Activated CD8-positive, alpha-beta memory T cell treated with anti-CD3 and anti-CD28 coated beads, Interleukin-2, amount 50 U/mL, for 24 hours (primary cell): ENCODE measurements around the gene NKX6-2.
"Not testable (repeated sequence)": the region's sequence is repeated elsewhere in the genome, so short reads cannot be mapped to it uniquely, and the experiment has no call there.

ENCODE experiments used
- DNase-seq: peaks from one replicate; pipeline ENCODE4 v3.0.0-alpha.2; 2020; ENCODE audit errors: extremely low read depth

The NKX6-2 gene

DNA sequence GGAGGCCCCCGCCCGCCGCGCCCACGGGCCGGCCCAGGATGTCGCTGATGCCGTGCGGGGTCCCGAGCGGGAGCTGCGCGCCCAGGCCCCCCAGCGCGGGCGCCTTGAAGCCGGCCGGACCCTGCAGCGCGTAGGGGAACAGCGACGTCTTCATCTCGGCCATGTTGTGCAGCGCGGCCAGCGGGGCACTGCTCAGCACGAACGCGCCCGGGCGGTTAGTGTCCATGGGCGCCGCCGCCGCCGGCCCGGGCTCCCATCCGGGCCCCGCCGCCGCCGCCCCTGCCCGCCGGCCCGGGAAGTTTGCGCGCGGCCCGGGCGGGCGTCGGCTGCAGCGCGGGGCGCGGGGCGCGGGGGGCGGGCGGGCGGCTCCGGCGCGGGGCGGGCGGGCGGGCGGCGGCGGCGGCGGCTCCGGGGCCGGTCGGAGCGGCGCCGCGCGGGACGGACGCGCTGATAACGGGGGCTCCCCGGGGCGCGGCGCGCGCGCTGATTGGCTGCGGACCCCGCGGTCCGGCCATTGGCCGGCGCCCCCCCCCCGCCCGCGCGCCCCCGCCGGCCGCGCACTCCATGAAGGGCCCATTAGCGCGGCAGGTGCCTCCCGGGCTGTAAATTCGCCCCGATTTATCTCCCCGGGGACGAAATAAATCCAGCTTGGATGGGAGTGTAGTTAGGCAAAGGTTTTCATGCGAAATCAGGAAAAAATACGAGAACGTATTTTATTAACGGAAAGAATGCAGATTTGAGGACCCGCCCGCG is at the start of gene NKX6-2:
Gene NKX6-2 (minus strand): TSS at position 425 of the 753 bp plus-strand sequence. CDS start 199 bp downstream, at position 226.
- no peak for DNase-seq

DNA sequence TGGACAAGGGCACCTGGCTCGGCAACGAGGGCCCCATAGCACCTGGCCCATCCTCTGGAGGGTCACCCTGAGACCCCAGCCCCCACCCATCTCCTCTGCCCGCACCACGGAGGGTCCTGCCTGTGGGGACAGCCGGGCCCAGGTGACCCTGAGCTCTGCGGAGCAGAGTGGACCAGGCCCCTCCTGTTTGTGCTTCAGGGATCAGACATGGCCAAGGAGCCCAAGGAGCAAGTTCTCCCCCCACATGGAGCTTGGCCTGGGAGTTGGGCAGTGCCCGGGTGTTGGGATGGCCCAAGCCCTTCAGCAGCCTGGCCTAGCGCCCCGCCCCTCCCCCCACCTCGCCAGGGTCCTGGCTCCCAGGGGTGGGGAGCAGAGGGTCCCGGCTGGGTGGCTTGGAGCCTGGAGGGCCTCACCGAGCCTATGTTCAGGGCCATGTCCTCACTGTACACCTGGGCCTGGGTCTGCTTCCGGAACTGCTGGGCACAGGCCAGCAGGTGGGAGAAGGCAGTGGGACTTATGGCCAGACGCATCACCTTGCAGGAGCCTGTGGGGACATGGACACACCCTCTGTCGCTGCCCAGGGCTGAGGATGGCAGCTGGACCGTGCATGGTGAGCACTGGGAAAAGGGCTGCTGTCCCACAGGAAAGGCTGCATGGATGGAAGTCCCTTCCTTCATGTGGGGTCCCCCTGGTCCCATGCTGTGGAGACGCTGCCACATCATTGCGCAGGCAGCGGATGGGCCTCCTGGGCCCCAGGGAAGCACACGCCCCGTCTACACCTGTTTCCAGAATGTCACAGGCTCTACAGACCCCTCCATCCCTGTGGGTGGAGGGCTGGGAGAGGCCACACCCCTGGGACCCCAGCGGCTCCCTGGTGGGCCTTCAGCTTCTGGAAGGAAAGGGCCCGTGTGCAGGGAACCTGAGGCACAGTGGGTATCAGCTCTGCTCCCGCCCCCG is 49.2 kb upstream of the NKX6-2 start:
- no peak for DNase-seq

DNA sequence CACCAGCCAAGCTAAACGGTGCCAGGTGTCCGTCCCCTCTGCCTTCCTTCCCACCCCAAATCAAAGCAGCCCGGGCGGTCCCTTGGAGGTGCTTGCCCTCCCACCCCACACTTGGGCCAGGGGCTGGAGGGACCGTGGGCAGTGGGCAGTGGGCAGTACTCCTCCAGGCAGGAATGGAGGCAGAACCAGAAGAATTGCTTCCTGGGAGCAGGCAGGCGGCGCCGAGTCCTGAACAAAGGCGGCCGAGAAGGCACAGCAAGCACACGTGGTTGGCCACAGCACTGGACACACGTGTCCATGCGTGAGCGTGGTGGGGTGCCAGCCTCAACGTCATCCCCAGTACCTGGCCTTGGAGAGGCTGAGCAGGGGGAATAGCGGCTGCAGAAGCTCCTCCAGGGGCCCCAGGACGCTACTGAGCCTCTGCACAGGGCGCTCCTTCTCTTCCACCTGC is 48.4 kb upstream of the NKX6-2 start:
- no peak for DNase-seq

DNA sequence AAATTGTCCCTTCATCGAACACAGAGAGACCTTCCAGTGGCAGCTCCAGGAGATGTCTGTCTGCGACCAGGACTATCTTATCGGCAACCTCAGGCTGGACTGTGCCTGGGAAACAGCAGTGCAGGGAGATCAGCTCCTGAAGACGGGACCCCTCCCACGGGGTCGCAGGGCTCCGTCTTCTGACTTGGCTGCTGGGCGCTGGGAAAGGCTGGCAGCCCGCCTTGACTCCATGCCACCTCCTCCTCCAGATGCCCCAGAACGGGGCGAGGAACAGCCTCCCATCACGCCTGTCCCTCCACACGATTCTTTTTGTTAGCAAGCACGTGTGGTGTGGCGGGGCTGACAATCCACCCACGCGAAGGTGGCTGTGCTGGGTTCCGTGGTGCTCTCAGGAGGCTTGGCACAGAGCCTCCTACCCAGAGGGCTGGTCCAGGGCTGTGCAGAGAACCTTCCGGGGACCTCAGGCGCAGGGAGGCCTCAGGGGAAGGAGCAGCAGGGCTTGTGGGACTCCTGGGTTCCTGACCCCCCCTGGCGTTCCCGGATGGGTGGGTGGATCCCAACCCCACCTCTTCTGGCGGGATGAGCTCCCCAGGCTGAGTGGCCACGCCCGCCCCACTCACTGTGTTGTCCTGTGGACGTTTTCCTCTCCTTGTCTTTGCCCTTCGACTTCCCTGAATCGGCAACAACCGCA is 47.6 kb upstream of the NKX6-2 start:
- no peak for DNase-seq

DNA sequence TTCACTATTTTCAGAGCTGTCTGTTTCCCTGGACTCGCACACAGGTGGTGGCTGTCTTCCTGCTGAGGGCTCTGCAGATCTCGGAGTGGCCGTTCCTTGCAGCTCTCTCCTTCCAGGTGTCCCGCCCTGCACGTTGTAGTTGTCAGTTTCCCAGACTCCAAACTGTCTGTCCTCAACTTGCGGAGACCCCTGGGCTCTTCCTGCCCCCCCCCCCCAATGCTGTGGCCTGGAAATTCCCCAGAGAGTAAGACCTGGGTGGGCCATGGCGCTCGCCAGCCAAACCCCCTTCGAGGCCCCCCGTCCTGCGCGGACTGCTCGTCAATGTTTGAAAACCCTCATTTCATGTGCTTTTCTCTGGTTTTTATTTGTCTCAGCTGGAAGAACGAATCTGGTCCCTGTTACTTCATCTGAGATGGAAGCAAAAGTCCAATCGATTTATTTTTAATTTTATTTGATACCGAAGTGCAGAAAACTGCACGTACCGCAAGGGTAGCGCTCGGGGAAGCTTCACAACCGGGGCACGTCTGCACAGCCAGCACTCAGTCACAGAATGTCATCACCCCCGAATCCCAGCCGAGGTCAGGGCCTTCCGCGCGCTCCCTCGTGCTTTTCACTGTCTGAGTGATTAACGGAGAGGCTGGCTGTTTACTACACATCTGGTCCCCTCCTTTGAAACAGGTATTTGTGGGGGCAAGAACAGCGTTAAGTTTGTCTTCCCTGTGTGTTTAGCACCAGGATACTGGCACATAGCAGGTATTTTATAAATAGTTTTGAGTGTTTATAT is 46.4 kb upstream of the NKX6-2 start:
- no peak for DNase-seq

DNA sequence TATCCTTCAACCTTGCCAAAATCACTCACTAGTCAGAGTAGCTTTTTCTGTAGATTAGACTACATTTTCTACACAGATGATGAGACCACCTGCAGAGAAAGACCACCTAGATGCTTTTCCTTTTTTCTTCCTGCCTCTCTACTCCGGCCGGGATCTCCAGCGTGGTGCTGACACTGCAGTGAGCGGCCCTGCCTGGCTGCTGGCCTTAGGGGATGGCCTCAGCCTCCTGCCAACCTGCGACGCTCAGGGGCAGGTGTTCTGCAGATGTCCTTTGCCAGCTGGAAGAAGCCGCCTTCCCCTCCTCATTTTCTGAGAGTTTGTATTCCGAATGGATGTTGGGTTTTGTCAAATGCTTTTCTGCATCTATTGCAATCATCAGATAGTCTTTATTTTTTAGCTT is 43.5 kb upstream of the NKX6-2 start:
- no peak for DNase-seq

DNA sequence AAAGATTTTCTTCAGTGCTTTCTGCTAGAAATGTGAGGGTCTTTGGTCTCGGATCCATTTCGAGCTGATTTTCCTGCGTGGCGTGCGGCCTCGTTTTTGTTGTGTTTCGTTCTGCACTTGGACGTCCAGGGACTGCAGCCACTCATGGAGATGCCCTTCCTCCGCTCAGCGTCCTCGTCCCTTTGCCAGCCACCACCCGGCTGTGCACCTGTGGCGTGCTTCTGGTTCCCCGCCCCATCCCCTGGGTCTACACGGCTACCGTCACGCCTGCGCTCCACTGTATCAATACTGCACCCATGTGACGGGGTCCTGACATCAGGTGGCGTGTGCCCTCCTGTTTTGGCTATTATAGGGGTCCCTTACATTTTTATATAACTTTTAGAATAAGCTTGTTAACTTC is 42.7 kb upstream of the NKX6-2 start:
- no peak for DNase-seq

DNA sequence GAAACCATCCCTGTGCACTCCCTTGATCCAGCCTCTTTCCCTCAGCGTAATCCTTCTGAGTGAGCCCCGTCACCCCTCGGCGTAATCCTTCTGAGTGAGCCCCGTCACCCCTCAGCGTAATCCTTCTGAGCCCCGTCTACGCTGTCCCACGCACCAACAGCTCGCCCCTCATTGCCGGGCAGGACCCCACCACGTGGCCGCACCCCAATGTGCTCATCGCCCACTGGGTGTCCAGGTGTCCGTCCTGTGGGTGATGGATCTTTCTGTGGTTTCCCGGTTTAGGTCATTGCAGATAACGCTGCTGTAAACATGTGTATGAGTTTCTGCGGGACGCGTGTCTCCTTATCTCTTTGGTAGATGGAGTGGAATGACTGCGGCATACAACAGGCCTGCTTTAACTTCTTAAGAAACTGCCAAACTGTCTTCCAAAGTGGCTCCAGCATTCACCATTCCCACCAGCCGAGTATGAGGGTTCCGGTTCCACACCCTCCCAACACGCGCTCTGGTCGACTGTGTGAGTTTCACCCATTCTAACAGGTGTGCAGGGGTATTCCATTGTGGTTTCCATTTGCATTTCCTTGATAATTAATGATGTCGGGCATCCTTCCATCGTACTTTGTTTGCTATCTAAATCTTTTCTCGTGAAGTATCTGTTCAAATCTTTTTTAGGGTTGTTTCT is 42.1 kb upstream of the NKX6-2 start:
- DNase-seq = no peak

DNA sequence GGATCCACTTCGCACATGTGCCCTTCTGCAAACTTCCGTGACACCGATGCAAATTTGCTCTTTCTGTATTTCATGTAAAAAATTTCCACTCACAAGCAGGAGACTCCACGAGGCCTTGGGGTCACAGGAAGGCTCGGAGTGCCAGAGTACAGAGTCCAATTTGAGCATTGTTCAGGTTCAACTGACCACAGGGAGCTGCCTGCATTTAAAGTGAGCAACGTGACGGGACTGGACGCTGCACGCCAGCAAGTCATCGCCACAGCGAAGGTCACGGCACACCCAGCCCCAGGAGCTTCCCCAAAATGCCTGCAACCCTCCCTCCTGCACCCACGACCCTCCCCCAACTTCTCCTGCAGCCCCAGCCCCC is 41.5 kb upstream of the NKX6-2 start:
- DNase-seq = no peak

DNA sequence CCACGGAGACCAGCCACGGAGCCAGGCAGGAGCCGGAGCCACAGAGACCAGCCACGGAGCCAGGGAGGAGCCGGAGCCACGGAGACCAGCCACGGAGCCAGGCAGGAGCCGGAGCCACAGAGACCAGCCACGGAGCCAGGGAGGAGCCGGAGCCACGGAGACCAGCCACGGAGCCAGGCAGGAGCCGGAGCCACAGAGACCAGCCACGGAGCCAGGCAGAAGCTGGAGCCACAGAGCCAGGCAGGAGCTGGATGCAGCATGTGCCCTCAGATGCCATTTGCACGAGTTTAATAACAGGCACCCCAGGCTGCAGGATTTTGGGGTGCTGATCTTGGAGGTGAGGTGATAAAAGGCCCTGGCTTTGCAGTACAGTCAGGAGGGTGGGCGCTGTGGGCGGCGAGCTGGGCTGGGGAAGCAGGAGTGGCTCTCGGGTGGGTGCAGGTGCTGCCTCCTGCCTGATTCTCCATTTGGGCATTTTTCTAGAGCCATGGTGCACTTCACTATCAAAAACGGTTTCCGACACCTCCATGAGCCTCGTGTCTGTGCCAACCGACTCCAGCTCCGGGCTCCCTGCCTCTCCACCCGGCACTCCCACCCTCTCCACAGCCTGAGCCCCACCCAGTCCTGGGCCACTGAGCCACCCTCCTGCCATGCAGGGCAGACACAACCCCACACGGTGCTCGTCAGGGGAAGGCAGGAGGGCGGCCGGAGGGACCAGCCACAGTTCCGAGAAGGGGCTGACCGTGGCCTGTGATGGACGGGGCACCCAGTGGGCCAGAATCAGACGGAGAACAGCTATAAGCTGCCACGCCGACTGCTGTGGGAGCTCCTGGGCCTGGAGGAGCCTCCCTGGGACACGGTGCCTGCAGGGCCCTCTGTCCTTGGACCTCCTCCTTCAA is 40.8 kb upstream of the NKX6-2 start:
- DNase-seq = no peak

DNA sequence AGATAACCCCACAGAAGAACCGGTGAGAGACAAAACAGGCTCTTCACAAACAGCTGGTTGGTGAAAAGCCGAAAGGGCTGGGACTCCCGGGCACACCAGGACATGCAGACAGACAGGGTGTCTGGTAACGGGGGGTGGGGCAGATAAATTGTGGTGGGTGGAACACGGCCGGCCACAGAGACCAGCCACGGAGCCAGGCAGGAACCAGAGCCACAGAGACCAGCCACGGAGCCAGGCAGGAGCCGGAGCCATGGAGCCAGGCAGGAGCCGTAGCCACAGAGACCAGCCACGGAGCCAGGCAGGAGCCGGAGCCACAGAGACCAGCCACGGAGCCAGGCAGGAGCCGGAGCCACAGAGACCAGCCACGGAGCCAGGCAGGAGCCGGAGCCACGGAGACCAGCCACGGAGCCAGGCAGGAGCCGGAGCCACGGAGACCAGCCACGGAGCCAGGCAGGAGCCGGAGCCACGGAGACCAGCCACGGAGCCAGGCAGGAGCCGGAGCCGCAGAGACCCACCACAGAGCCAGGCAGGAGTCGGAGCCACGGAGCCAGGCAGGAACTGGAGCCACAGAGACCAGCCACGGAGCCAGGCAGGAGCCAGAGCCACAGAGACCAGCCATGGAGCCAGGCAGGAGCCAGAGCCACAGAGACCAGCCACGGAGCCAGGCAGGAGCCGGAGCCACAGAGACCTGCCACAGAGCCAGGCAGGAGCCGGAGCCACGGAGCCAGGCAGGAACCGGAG is 40.0 kb upstream of the NKX6-2 start:
- DNase-seq = not testable (repeated sequence)

DNA sequence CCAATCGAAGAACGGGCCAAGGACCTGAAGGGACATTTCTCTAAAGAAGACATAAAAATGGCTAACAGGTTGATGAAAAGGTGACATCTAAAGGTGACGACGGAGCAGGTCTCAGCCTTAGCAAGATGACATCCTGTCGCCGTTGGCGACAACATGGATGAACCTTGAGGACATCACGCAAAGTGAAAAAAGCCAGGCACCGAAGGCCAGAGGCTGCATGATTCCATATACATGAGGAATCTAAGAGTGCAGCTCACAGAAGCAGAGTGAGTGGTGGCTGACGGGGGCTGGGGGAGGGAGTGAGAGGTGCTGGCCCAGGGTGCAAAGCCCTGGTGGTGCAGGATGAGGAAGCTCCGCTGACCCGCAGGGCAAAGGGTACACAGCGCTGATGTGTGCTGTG is 34.1 kb upstream of the NKX6-2 start:
- no peak for DNase-seq

DNA sequence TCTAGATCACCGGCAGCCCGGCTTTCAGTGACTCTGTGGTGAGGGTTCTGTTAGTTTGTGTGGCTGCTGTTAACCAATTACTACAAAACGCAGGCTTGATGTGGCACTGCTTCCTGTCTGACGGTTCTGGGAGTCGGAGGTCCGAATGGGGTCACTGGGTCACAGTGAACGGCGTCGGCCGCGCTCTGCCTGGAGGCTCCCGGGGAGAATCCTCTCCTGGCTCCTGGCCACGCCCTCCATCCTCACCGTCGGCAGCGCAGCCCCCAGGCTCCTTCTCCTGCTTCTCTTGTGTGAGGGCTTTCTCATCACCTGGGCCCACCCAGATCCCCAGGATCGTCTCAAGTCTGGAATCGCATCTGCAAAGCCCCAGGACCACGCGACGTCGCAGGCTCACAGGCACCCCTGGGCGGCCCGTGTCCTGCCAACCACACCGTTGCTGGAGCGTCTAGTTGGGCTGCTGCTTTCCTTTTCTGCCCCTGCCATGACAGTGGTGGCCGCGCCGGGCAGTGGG is 31.8 kb upstream of the NKX6-2 start:
- no peak for DNase-seq

DNA sequence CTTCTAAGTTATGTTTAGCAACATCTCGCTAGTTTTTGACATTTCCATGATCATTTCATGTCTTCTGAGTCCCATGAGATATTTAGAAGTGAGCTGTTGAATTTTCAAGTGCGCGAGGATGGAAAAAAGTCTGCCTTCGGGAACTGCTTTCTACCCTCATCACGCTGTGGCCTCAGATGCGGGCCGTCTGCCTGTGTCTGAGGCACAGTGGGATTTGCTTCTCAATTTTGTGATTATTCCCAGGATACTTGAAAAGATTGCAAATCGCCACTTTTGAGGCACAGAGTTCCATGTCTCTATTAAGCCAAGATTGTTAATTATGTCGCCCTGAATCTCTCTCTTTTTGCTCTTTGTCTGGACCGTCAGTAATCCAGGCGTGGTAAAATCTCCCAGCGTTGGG is 30.8 kb upstream of the NKX6-2 start:
- no peak for DNase-seq

DNA sequence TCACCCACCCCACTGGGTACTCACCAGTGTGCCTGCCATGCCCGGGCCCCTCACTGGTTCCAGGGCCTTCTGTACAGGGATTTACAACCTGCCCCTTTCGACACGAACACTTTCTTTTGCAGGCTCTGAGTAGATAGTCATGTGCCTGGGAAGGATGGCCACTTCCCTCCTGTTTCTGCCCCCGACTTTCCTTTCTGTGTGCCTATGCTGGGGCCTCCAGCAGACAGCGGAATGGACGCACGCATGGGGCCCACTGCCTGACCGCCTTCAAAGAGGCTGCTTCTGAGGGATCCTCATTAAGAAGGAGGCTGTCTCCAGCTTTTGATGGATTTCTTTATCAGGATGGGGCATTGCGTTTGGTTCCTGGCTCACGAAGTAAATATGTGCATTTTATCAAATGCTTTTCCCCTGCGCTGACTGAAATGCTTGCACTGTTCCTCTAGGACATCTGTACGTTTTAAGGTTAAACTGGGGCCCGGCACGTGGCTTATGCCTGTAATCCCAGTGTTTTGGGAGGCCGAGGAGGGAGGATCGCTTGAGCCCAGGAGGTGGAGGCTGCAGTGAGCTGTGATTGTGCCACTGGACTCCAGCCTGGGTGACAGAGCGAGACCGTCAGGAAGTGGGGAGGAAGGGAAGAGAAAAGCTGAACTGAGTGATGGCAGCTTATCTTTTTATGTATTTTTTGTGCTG is 29.4 kb upstream of the NKX6-2 start:
- DNase-seq = no peak

DNA sequence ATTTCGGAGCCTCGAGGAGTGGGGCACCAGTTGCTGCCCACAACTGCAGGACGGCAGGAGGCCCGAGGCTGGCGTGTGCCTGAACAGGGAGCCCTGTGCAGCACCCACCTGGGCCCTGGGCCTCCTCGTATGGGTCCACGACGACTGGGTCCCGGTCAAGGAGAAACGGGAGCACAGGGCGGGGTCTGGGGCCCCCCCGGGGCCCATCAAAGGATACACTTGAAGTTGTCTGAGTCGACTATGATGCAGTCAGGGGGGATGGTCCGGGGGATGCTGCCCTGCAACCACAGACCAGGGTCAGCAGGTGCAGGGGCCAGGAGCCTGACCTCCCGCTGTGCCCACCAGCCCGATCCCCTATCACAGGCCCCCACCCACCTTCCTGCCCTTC is 28.5 kb upstream of the NKX6-2 start:
- no peak for DNase-seq

DNA sequence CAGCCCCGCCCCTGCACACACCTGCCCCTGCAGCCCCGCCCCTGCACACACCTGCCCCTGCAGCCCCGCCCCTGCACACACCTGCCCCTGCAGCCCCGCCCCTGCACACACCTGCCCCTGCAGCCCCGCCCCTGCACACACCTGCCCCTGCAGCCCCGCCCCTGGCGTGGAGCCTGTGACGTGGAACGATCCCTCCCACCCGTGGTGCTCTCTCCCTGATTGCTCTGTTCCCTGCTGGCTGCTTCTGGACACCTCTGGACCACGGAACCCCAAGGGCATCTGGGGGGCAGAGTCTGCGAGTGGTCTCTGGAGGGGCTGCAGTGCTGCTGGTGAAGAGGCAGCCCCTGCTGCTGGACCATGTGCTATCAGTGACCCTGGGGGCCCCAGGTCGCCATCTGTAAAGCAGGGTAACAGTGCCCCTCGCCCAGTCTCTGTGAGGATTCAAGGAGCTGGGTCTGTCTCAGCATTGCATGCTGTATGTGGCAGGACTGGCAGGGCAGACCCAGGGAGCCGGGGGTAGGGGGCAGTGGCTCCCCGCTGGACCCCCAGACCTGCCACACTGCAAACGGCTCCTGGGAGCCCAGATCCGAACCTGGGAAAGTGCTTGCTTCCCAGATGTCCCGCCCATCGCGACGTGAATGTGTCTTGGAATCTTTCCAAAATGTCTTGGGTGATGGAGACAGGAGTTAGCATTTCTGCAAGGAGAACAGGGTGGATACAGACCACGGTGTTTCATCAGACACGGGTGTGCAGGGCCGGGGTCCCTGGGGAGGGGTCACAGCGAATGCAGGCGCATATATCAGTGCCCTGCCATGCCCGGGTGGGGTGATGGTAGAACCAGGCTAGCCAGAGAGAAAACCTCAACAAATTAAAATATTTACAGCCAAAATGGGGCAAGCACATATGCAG is 27.9 kb upstream of the NKX6-2 start:
- no peak for DNase-seq
